KMS-11 (cell line): Measurements from ENCODE around the gene OLFML2B.
A peak's percentile ranks its signal among the peaks of the same experiment; 100 is the strongest.
"Not testable (repeated sequence)": the region's sequence is repeated elsewhere in the genome, so short reads cannot be mapped to it uniquely, and the experiment has no call there.

Experiments
- H2AFZ ChIP-seq: fragments of 200-600 bp; sonication (generic); 2 replicates; pipeline ENCODE4 v1.6.1; 2016; ENCODE audit warnings: antibody characterized with exemption, mixed run types, low read depth
- H3K27ac ChIP-seq: fragments of 200-600 bp; sonication (generic); 2 replicates; pipeline ENCODE4 v1.6.1; 2016; ENCODE audit warnings: mild to moderate bottlenecking, mixed run types
- H3K27me3 ChIP-seq: fragments of 200-600 bp; sonication (generic); 2 replicates; pipeline ENCODE4 v1.6.1; 2017; ENCODE audit warnings: mild to moderate bottlenecking, low read depth, mixed run types, moderate library complexity; ENCODE audit not compliant: insufficient read depth
- H3K36me3 ChIP-seq: fragments of 200-600 bp; sonication (generic); 2 replicates; pipeline ENCODE4 v1.6.1; 2017; ENCODE audit warnings: mild to moderate bottlenecking, mixed run types; ENCODE audit not compliant: insufficient read depth
- H3K4me1 ChIP-seq: fragments of 200-600 bp; sonication (generic); 2 replicates; pipeline ENCODE4 v1.6.1; 2016; ENCODE audit warnings: mild to moderate bottlenecking, low read depth, mixed run types; ENCODE audit not compliant: poor library complexity, severe bottlenecking
- H3K4me2 ChIP-seq: fragments of 200-600 bp; sonication (generic); 2 replicates; pipeline ENCODE4 v1.7.0; 2016; ENCODE audit warnings: mild to moderate bottlenecking, mixed run types
- H3K4me3 ChIP-seq: fragments of 200-600 bp; sonication (generic); IDR thresholded peaks from 2 replicates; pipeline ENCODE4 v1.6.1; 2017; ENCODE audit warnings: low read depth, low read length, mixed read lengths; ENCODE audit not compliant: insufficient read depth
- H3K79me2 ChIP-seq: fragments of 200-600 bp; sonication (generic); 2 replicates; pipeline ENCODE4 v1.6.1; 2016; ENCODE audit warnings: low read depth, mixed run types; ENCODE audit not compliant: insufficient read depth
- H3K9ac ChIP-seq: fragments of 200-600 bp; sonication (generic); 2 replicates; pipeline ENCODE4 v1.6.1; 2016; ENCODE audit warnings: mild to moderate bottlenecking, mixed run types
- H4K20me1 ChIP-seq: fragments of 200-600 bp; sonication (generic); 2 replicates; pipeline ENCODE4 v1.6.1; 2016; ENCODE audit warnings: mild to moderate bottlenecking, mixed run types; ENCODE audit not compliant: insufficient read depth
- TF ChIP-seq, protein P1 (sequence below): fragments of 200-600 bp; sonication (generic); conservative IDR thresholded peaks from 2 replicates; pipeline ENCODE4 v1.6.1; 2017; ENCODE audit warnings: low read depth, mild to moderate bottlenecking, antibody characterized with exemption, low read length, moderate library complexity, mixed read lengths

OLFML2B gene

GRCh38 chr1:162019006-162019405 lies 4.7 kb downstream of the OLFML2B start:
- no peaks in the 10 kb centered on the region for H3K27me3 ChIP-seq
- H2AFZ ChIP-seq: no peak overlapping the region
- H3K4me2 ChIP-seq: peak overlapping the region; percentile 63
- H4K20me1 ChIP-seq: no peaks in the 10 kb centered on the region
- no peak overlapping the region for H3K9ac ChIP-seq
- H3K79me2 ChIP-seq: peaks cover 27% of the 10 kb centered on the region; the same call in 1 of the 2 replicates
- no peak overlapping the region for H3K4me3 ChIP-seq
- no peak overlapping the region for H3K27ac ChIP-seq
- TF ChIP-seq, protein P1, sequence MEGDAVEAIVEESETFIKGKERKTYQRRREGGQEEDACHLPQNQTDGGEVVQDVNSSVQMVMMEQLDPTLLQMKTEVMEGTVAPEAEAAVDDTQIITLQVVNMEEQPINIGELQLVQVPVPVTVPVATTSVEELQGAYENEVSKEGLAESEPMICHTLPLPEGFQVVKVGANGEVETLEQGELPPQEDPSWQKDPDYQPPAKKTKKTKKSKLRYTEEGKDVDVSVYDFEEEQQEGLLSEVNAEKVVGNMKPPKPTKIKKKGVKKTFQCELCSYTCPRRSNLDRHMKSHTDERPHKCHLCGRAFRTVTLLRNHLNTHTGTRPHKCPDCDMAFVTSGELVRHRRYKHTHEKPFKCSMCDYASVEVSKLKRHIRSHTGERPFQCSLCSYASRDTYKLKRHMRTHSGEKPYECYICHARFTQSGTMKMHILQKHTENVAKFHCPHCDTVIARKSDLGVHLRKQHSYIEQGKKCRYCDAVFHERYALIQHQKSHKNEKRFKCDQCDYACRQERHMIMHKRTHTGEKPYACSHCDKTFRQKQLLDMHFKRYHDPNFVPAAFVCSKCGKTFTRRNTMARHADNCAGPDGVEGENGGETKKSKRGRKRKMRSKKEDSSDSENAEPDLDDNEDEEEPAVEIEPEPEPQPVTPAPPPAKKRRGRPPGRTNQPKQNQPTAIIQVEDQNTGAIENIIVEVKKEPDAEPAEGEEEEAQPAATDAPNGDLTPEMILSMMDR: no peak
- H3K4me1 ChIP-seq: peaks cover 89% of the 10 kb centered on the region
- no peaks in the 10 kb centered on the region for H3K36me3 ChIP-seq

DNA sequence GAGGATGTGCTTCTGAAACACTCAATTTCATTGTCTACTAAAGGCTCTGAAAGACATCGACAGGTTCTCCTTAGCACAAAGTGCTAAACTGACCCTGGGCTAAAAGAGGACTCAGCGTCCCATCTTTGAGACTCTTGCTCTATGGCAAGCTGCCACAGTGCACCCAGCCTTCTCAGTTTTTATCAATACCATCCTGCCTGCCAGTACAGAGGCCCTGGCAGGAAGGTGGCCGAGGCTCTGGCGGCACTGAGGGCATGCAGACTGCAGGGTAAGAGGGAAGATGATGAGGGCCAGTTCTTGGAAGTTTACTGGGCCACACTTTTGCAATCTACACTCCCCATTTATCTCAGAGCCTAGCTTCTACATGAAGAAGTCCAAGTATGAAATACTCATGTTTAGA lies 5.3 kb downstream of the OLFML2B start:
- no peak overlapping the region for H3K27ac ChIP-seq
- H3K27me3 ChIP-seq: no peaks in the 10 kb centered on the region
- H3K4me1 ChIP-seq: peaks cover 89% of the 10 kb centered on the region
- H3K4me2 ChIP-seq: peak overlapping the region; percentile 63; the same call in 1 of the 2 replicates
- H3K79me2 ChIP-seq: peaks cover 27% of the 10 kb centered on the region; the same call in 1 of the 2 replicates
- H4K20me1 ChIP-seq: no peaks in the 10 kb centered on the region
- H2AFZ ChIP-seq: no peak overlapping the region
- H3K36me3 ChIP-seq: no peaks in the 10 kb centered on the region
- H3K4me3 ChIP-seq: no peak overlapping the region
- H3K9ac ChIP-seq: no peak overlapping the region
- TF ChIP-seq, protein P1: no peak

GRCh38 chr1:162017791-162018190 lies 5.9 kb downstream of the OLFML2B start:
- H3K4me3 ChIP-seq, H3K9ac ChIP-seq, H2AFZ ChIP-seq, H4K20me1 ChIP-seq, H3K36me3 ChIP-seq, H3K27me3 ChIP-seq: not testable (repeated sequence)
- H3K4me2 ChIP-seq: peak overlapping the region; percentile 38; the same call in 1 of the 2 replicates
- peaks cover 89% of the 10 kb centered on the region for H3K4me1 ChIP-seq
- H3K27ac ChIP-seq: peak overlapping the region; percentile 58; the same call in 1 of the 2 replicates
- H3K79me2 ChIP-seq: peaks cover 21% of the 10 kb centered on the region; the same call in 1 of the 2 replicates

DNA sequence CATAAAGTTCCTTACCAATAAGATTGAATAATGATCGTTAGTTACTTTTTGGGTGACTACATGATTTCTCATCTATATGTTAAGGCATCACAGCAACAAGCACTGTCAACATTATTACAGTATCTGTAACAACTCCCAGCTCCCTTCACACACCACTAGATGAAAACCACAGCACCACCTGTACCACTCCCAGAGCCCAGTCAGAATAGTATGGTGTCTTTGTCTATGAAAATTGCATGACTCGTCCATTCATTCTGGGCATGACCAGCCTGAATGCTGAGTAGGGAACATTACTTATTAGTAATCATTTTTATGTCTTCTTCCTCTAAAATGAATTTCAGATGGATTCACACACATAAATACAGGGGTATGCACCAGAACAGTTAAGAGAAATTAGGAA lies 7.0 kb downstream of the OLFML2B start:
- H3K27ac ChIP-seq: peak overlapping the region; percentile 58
- H3K36me3 ChIP-seq: no peaks in the 10 kb centered on the region
- H3K79me2 ChIP-seq: peaks cover 14% of the 10 kb centered on the region; the same call in 1 of the 2 replicates
- H4K20me1 ChIP-seq: no peaks in the 10 kb centered on the region
- peaks cover 89% of the 10 kb centered on the region for H3K4me1 ChIP-seq
- no peaks in the 10 kb centered on the region for H3K27me3 ChIP-seq
- TF ChIP-seq, protein P1: no peak
- peak overlapping the region; percentile 38 for H3K4me2 ChIP-seq
- no peak overlapping the region for H3K4me3 ChIP-seq
- no peak overlapping the region; the same call in 1 of the 2 replicates for H3K9ac ChIP-seq
- H2AFZ ChIP-seq: no peak overlapping the region

GRCh38 chr1:162015196-162015595 lies 8.5 kb downstream of the OLFML2B start:
- Histone ChIP-seq H2AFZ (no peak overlapping the region), H3K27me3 (no peaks in the 10 kb centered on the region), H3K79me2 (0 out of 2 replicates have a peak, but pooled peaks cover 9% of the 10 kb centered on the region), H3K9ac (no peak overlapping the region), H3K4me2 (no peak overlapping the region), H3K27ac (no peak overlapping the region), H4K20me1 (no peaks in the 10 kb centered on the region), H3K4me3 (no peak overlapping the region), H3K4me1 (peaks cover 89% of the 10 kb centered on the region), H3K36me3 (no peaks in the 10 kb centered on the region)
- TF ChIP-seq, protein P1: no peak
